GM12874 (cell line): Measurements from ENCODE around the gene SH3BGRL.

Source experiments
- TF ChIP-seq, protein P1 (sequence below): IDR thresholded peaks from 2 replicates; pipeline ENCODE4 v1.5.1; 2011; ENCODE audit warnings: low read depth, mild to moderate bottlenecking, control low read depth, low read length, moderate library complexity; ENCODE audit not compliant: insufficient read depth

The SH3BGRL gene

DNA sequence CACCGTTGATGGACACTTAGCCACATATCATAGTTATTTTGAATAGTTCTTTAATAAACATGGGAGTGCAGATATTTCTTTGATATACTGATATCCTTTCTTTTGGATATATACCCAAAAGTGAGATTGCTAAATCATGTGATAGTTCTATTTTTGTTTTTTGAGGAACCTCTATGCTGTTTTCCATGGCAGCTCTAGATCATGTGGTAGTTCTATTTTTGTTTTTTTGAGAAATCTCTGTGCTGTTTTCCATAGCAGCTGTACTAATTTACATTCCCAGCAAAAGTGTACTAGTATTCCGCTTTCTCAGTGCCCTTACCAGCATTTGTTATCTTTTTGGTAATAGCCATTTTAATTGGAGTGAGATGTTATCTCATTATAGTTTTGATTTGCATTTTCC is 3.6 kb downstream of the SH3BGRL start:
- TF ChIP-seq, protein P1, sequence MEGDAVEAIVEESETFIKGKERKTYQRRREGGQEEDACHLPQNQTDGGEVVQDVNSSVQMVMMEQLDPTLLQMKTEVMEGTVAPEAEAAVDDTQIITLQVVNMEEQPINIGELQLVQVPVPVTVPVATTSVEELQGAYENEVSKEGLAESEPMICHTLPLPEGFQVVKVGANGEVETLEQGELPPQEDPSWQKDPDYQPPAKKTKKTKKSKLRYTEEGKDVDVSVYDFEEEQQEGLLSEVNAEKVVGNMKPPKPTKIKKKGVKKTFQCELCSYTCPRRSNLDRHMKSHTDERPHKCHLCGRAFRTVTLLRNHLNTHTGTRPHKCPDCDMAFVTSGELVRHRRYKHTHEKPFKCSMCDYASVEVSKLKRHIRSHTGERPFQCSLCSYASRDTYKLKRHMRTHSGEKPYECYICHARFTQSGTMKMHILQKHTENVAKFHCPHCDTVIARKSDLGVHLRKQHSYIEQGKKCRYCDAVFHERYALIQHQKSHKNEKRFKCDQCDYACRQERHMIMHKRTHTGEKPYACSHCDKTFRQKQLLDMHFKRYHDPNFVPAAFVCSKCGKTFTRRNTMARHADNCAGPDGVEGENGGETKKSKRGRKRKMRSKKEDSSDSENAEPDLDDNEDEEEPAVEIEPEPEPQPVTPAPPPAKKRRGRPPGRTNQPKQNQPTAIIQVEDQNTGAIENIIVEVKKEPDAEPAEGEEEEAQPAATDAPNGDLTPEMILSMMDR = no peak

GRCh38 chrX:81206476-81206875 is 4.6 kb downstream of the SH3BGRL start:
- TF ChIP-seq, protein P1 = no peak

GRCh38 chrX:81208916-81209315 is 7.0 kb downstream of the SH3BGRL start:
- TF ChIP-seq, protein P1 = no peak

GRCh38 chrX:81215685-81216084 is 13.8 kb downstream of the SH3BGRL start:
- TF ChIP-seq, protein P1 = no peak

DNA sequence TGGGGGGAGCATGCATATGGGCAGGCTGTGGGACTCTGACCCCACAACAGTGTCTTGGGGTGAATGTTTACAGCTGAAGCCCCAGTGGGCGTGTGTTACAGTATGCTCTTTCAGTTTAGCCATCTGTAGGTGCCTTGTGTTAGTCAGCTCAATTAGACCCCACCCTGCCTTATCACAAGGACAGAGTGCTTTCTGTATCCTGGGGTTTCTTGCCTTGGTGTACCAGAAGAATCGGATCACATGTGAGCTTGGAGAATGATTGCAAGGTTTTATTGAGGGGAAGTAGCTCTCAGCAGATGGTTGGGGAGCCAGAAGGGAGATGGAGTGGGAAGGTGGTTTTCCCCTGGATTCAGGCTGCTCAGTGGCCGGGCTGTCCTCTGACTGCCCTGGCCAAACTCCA is 27.3 kb downstream of the SH3BGRL start:
- TF ChIP-seq, protein P1 = no peak

- TF ChIP-seq, protein P1 = no peak
Observed at GRCh38 chrX:81229901-81230300, 28.0 kb downstream of the SH3BGRL start.

GRCh38 chrX:81231476-81231875 is 29.6 kb downstream of the SH3BGRL start:
- TF ChIP-seq, protein P1 = no peak

DNA sequence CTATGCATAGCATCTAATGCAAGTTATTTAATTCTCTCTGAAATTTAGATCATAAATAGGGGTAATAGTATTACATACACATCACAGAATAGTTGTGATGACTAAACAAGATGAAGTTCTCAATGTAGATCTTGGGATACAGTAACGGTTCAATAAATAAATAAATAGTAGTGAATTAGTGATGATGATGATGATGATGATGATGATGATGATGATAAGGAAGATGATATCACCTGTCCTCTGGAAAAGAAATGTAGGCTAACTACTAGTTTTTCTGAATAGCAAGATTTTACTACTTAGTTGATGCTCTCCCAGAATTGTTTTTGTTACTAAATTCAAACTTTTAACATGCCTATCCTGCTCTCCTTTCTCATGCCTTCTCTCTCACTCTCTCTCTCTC is 30.3 kb downstream of the SH3BGRL start:
- TF ChIP-seq, protein P1 = no peak
